Caco-2 (cell line): Measurements from ENCODE around the gene SCMH1. TPM values are rescaled to one million over a fixed set of nuclear protein-coding genes. Genes with fewer than 3 reads are reported as not detected.

ENCODE experiments used
- BruUV-seq: library from RNA; stranded (reverse); fragments of 400-500 nt; replicated peaks from 2 replicates; lab custom pipeline; 2021; lab: Mats Ljungman, UMichigan
- CTCF ChIA-PET: fragments of 300-600 bp; sonication (Branson Sonifier 250); formaldehyde crosslinking; loops from one replicate; lab custom pipeline; 2022; ENCODE audit warnings: antibody characterized with exemption; lab: Charles Lee
- POLR2A ChIA-PET: fragments of 300-600 bp; sonication (Branson Sonifier 250); formaldehyde crosslinking; loops from one replicate; lab custom pipeline; 2022; ENCODE audit warnings: antibody characterized with exemption; lab: Charles Lee
- DNase-seq, 2 experiments: peaks; one replicate each; pipeline versions ENCODE4 v3.0.0 to v3.0.0-alpha.2; 2020 to 2022
- H3K27me3 ChIP-seq: replicated peaks from 2 replicates; pipeline ENCODE4 v1.6.0; 2011; ENCODE audit warnings: low read length; ENCODE audit not compliant: control insufficient read depth, insufficient read depth
- H3K36me3 ChIP-seq: 2 replicates; pipeline ENCODE4 v1.5.1; 2011; ENCODE audit warnings: low read length; ENCODE audit not compliant: control insufficient read depth, insufficient read depth
- H3K4me1 ChIP-seq: fragments of 250-450 bp; sonication (Bioruptor Pico); 2 replicates; pipeline ENCODE4 v1.5.1; 2020; ENCODE audit warnings: mild to moderate bottlenecking
- H3K4me3 ChIP-seq: 2 replicates; pipeline ENCODE4 v1.5.1; 2011; ENCODE audit warnings: low read depth, mild to moderate bottlenecking, control low read depth, low read length
- H3K9me3 ChIP-seq: fragments of 250-450 bp; sonication (Bioruptor Pico); 2 replicates; pipeline ENCODE4 v1.5.1; 2020; ENCODE audit warnings: mild to moderate bottlenecking, moderate library complexity
- H3K27ac Mint-ChIP-seq: one replicate; pipeline ENCODE4 v1.8.0; 2022; ENCODE audit warnings: mixed read lengths; ENCODE audit not compliant: unreplicated experiment
- H3K27me3 Mint-ChIP-seq: one replicate; pipeline ENCODE4 v1.8.0; 2022; ENCODE audit warnings: mixed read lengths; ENCODE audit not compliant: insufficient read depth, unreplicated experiment
- H3K36me3 Mint-ChIP-seq: one replicate; pipeline ENCODE4 v1.8.0; 2022; ENCODE audit warnings: mild to moderate bottlenecking, mixed read lengths; ENCODE audit not compliant: insufficient read depth, unreplicated experiment
- H3K4me1 Mint-ChIP-seq: one replicate; pipeline ENCODE4 v1.8.0; 2022; ENCODE audit warnings: low read depth, mixed read lengths; ENCODE audit not compliant: unreplicated experiment
- H3K4me3 Mint-ChIP-seq: one replicate; pipeline ENCODE4 v1.8.0; 2022; ENCODE audit warnings: mild to moderate bottlenecking, moderate library complexity, mixed read lengths; ENCODE audit not compliant: unreplicated experiment
- H3K9me3 Mint-ChIP-seq: one replicate; pipeline ENCODE4 v1.8.0; 2022; ENCODE audit warnings: mixed read lengths; ENCODE audit not compliant: unreplicated experiment
- CTCF ChIP-seq, 2 experiments: fragments of 200-600 bp in 1 of 2; IDR thresholded peaks; 1 replicate in 1 of 2; 2 replicates in 1 of 2; pipeline versions ENCODE4 v1.5.1 to v1.8.0; 2011 to 2022; ENCODE audit warnings: antibody characterized with exemption in 1 of 2, control low read depth in 1 of 2, inconsistent platforms in 1 of 2, low read depth in 1 of 2, low read length in 1 of 2, mild to moderate bottlenecking in 1 of 2, moderate library complexity in 1 of 2; ENCODE audit not compliant: insufficient read depth in 1 of 2, severe bottlenecking in 1 of 2, unreplicated experiment in 1 of 2
- intact Hi-C: fragments of 100-400 bp; cut with micrococcal nuclease; formaldehyde crosslinking; loops from one replicate; pipeline ENCODE4 v1.10.0; 2022; ENCODE audit not compliant: unreplicated experiment
- total RNA-seq: library from RNA; stranded (reverse); gene quantifications from 2 replicates; pipeline ENCODE4 v1.2.3, GENCODE V29; 2022

Gene SCMH1
- total RNA-seq, 1 experiment from 2014 or later = 27.6 TPM

- H3K4me1 ChIP-seq = peaks cover 53% of the 10 kb centered on the region
- intact Hi-C loops = no loop called here
- POLR2A ChIA-PET = interaction anchor here (0.7 kb wide), 1 partner anchor 1975 kb away, joined by 4 read pairs; no protein-coding TSS in a partner anchor
- peaks cover 74% of the 10 kb centered on the region for H3K36me3 Mint-ChIP-seq
- peaks cover 24% of the 10 kb centered on the region for H3K4me1 Mint-ChIP-seq
- H3K9me3 Mint-ChIP-seq = no peaks in the 10 kb centered on the region
- no peaks in the 10 kb centered on the region; the same call in 1 of the 2 replicates for H3K36me3 ChIP-seq
- H3K4me3 ChIP-seq = no peak overlapping the region
- no TSS peak for BruUV-seq
- no peaks in the 10 kb centered on the region for H3K27me3 Mint-ChIP-seq
- no peak overlapping the region for H3K4me3 Mint-ChIP-seq
- no peak for DNase-seq
- CTCF ChIA-PET = no interaction called here
- H3K9me3 ChIP-seq = no peaks in the 10 kb centered on the region
- no peaks in the 10 kb centered on the region for H3K27me3 ChIP-seq
- H3K27ac Mint-ChIP-seq = no peak overlapping the region
- TF ChIP-seq CTCF (IDR thresholded peaks at IDR 0.05; ENCODE audit: insufficient read depth in 1 of 2, low read depth in 1 of 2, low read length in 1 of 2, severe bottlenecking in 1 of 2, unreplicated experiment in 1 of 2) = no peak
Measured at GRCh38 chr1:40985161-40985560, 256.9 kb downstream of the SCMH1 start.

- H3K27me3 ChIP-seq = no peaks in the 10 kb centered on the region
- BruUV-seq = no TSS peak
- intact Hi-C loops = no loop called here
- Mint-ChIP-seq H3K4me3 (no peak overlapping the region), H3K27me3 (no peaks in the 10 kb centered on the region), H3K27ac (no peak overlapping the region), H3K36me3 (peaks cover 72% of the 10 kb centered on the region), H3K4me1 (peaks cover 24% of the 10 kb centered on the region), H3K9me3 (no peaks in the 10 kb centered on the region)
- H3K9me3 ChIP-seq = no peaks in the 10 kb centered on the region
- ChIA-PET CTCF (no interaction called here), POLR2A (no interaction called here)
- no peak for TF ChIP-seq CTCF (IDR thresholded peaks at IDR 0.05; ENCODE audit: insufficient read depth in 1 of 2, low read depth in 1 of 2, low read length in 1 of 2, severe bottlenecking in 1 of 2, unreplicated experiment in 1 of 2)
- no peak for DNase-seq
- H3K4me1 ChIP-seq = peaks cover 53% of the 10 kb centered on the region
- no peak overlapping the region for H3K4me3 ChIP-seq
- H3K36me3 ChIP-seq = no peaks in the 10 kb centered on the region; the same call in 1 of the 2 replicates
Measured at GRCh38 chr1:40984531-40984930, 257.6 kb downstream of the SCMH1 start.

GRCh38 chr1:40984066-40984465 is 258.0 kb downstream of the SCMH1 start:
- intact Hi-C loops = no loop called here
- no peaks in the 10 kb centered on the region for H3K27me3 ChIP-seq
- Mint-ChIP-seq H3K36me3 (peaks cover 69% of the 10 kb centered on the region), H3K4me1 (peaks cover 24% of the 10 kb centered on the region), H3K27me3 (no peaks in the 10 kb centered on the region), H3K4me3 (no peak overlapping the region), H3K9me3 (no peaks in the 10 kb centered on the region), H3K27ac (no peak overlapping the region)
- no peaks in the 10 kb centered on the region for H3K9me3 ChIP-seq
- CTCF ChIA-PET = no interaction called here
- POLR2A ChIA-PET = no interaction called here
- H3K4me1 ChIP-seq = peaks cover 55% of the 10 kb centered on the region
- no peak for TF ChIP-seq CTCF (IDR thresholded peaks at IDR 0.05; ENCODE audit: insufficient read depth in 1 of 2, low read depth in 1 of 2, low read length in 1 of 2, severe bottlenecking in 1 of 2, unreplicated experiment in 1 of 2)
- no peaks in the 10 kb centered on the region; the same call in 1 of the 2 replicates for H3K36me3 ChIP-seq
- no TSS peak for BruUV-seq
- no peak overlapping the region for H3K4me3 ChIP-seq
- DNase-seq = no peak
